B cell (primary cell): ENCODE measurements around the gene MYO18A. TPM values are rescaled to one million over a fixed set of nuclear protein-coding genes. Genes with fewer than 3 reads are reported as not detected.

ENCODE experiments used
- ATAC-seq: fragments of 200-7000 bp; cut with Tn5 transposase; one replicate; pipeline ENCODE4 v1.10.0; 2021; ENCODE audit warnings: low read depth, mild to moderate bottlenecking, moderate number of reproducible peaks, moderate library complexity
- CTCF ChIA-PET: fragments of 350-600 bp; sonication (Branson Sonifier 250); formaldehyde crosslinking; loops from one replicate; lab custom pipeline; 2021; ENCODE audit warnings: antibody characterized with exemption, inconsistent platforms; lab: Charles Lee
- POLR2A ChIA-PET: fragments of 350-600 bp; sonication (Branson Sonifier 250); formaldehyde crosslinking; loops from one replicate; lab custom pipeline; 2021; ENCODE audit warnings: antibody characterized with exemption; lab: Charles Lee
- DNase-seq: peaks from one replicate; pipeline ENCODE4 v3.0.0; 2013
- H2AFZ ChIP-seq: 2 replicates; pipeline ENCODE4 v1.6.1; 2012; ENCODE audit warnings: mild to moderate bottlenecking, low read depth, low read length; ENCODE audit not compliant: insufficient read depth, poor library complexity, severe bottlenecking
- H3K27ac ChIP-seq, 2 donors: 1 replicate in 1 of 2; 2 replicates in 1 of 2; pipeline ENCODE4 v1.5.1; 2012 to 2013; ENCODE audit warnings: low read length in 2 of 2, mild to moderate bottlenecking in 2 of 2, moderate library complexity in 1 of 2
- H3K27me3 ChIP-seq, 4 experiments: fragments of 200-600 bp in 1 of 4; sonication (generic) in 1 of 4; replicated peaks in 1 of 4; 1 replicate in 2 of 4; 2 replicates in 2 of 4; pipeline versions ENCODE4 v1.6.1 to v1.7.0; 2013 to 2016; ENCODE audit warnings: low read length in 3 of 4, mild to moderate bottlenecking in 2 of 4, mixed read lengths in 1 of 4, moderate library complexity in 1 of 4; ENCODE audit not compliant: insufficient read depth in 4 of 4, control insufficient read depth in 3 of 4; ENCODE audit errors: control extremely low read depth in 1 of 4
- H3K36me3 ChIP-seq, 2 experiments: replicated peaks in 1 of 2; 1 replicate in 1 of 2; 2 replicates in 1 of 2; pipeline versions ENCODE4 v1.6.1 to v1.7.1; 2013; ENCODE audit warnings: low read length in 1 of 2; ENCODE audit not compliant: insufficient read depth in 2 of 2, control insufficient read depth in 1 of 2; ENCODE audit errors: control extremely low read depth in 1 of 2, extremely low read depth in 1 of 2
- H3K4me1 ChIP-seq, 2 donors: fragments of 200-600 bp in 1 of 2; sonication (generic) in 1 of 2; 1 replicate in 1 of 2; 2 replicates in 1 of 2; pipeline versions ENCODE4 v1.5.1 to v1.6.1; 2013 to 2017; ENCODE audit warnings: low read length in 2 of 2; ENCODE audit not compliant: control insufficient read depth in 2 of 2, insufficient read depth in 2 of 2
- H3K4me2 ChIP-seq: replicated peaks from 2 replicates; pipeline ENCODE3; 2012; ENCODE audit warnings: mild to moderate bottlenecking, low read depth, low read length; ENCODE audit not compliant: poor library complexity, severe bottlenecking
- H3K4me3 ChIP-seq, 5 experiments: fragments of 200-600 bp in 1 of 5; sonication (generic) in 1 of 5; 1 replicate in 3 of 5; 2 replicates in 2 of 5; pipeline versions ENCODE4 v1.5.1 to v1.7.0; 2011 to 2016; ENCODE audit warnings: low read length in 4 of 5, mild to moderate bottlenecking in 4 of 5, low read depth in 2 of 5, control low read depth in 1 of 5, moderate library complexity in 1 of 5; ENCODE audit not compliant: insufficient read depth in 1 of 5; ENCODE audit errors: control extremely low read depth in 1 of 5, extremely low read depth in 1 of 5
- H3K79me2 ChIP-seq: fragments of 200-600 bp; sonication (generic); one replicate; pipeline ENCODE4 v1.6.0; 2016; ENCODE audit warnings: low read length; ENCODE audit not compliant: control insufficient read depth, insufficient read depth
- H3K9ac ChIP-seq: fragments of 200-600 bp; sonication (generic); 2 replicates; pipeline ENCODE4 v1.6.1; 2017; ENCODE audit warnings: mild to moderate bottlenecking, low read length, moderate library complexity
- H3K9me3 ChIP-seq, 3 donors: one replicate each; pipeline versions ENCODE4 v1.6.1 to v1.7.1; 2013; ENCODE audit warnings: low read length in 2 of 3; ENCODE audit not compliant: control insufficient read depth in 2 of 3, insufficient read depth in 1 of 3; ENCODE audit errors: control extremely low read depth in 1 of 3
- H4K20me1 ChIP-seq: 2 replicates; pipeline ENCODE4 v1.6.0; 2012; ENCODE audit warnings: mild to moderate bottlenecking, low read length; ENCODE audit not compliant: insufficient read depth, control insufficient read depth, poor library complexity, severe bottlenecking
- H3K27ac Mint-ChIP-seq: one replicate; pipeline ENCODE4 v1.8.0; 2021; ENCODE audit warnings: mixed read lengths
- H3K27me3 Mint-ChIP-seq: one replicate; pipeline ENCODE4 v1.8.0; 2021; ENCODE audit warnings: mixed read lengths
- H3K4me1 Mint-ChIP-seq: one replicate; pipeline ENCODE4 v1.8.0; 2021; ENCODE audit warnings: mixed read lengths
- H3K4me3 Mint-ChIP-seq: one replicate; pipeline ENCODE4 v1.8.0; 2021; ENCODE audit warnings: mixed read lengths
- H3K9me3 Mint-ChIP-seq: one replicate; pipeline ENCODE4 v1.8.0; 2022; ENCODE audit warnings: mixed read lengths; ENCODE audit not compliant: insufficient read depth
- EZH2 ChIP-seq: IDR thresholded peaks from 2 replicates; pipeline ENCODE4 v1.6.1; 2012; ENCODE audit warnings: borderline replicate concordance, low read depth, mild to moderate bottlenecking, moderate library complexity, low read length; ENCODE audit not compliant: insufficient read depth, poor library complexity, severe bottlenecking
- WGBS: methylation state at CpG from one replicate; pipeline ENCODE4 v1.1.5; 2013; ENCODE audit warnings: missing lambda C conversion rate; ENCODE audit not compliant: insufficient coverage; 5-methylcytosine and 5-hydroxymethylcytosine counted together
- intact Hi-C: fragments of 100-400 bp; cut with micrococcal nuclease; formaldehyde crosslinking; loops from one replicate; pipeline ENCODE4 v1.10.0; 2022
- polyA plus RNA-seq: library from polyadenylated mRNA; depleted of rRNA; stranded (reverse); fragments of >200 nt; gene quantifications from 2 replicates; pipeline ENCODE4 v1.2.3, GENCODE V29; 2012
- total RNA-seq, 2 donors: library from RNA; stranded (reverse); fragments of 120-200 nt in 1 of 2; gene quantifications; 1 replicate in 1 of 2; 2 replicates in 1 of 2; pipeline versions ENCODE4 v1.2.3 to v1.2.4, GENCODE V29; 2013 to 2022
- TF ChIP-seq, protein P1 (sequence below): fragments of 200-600 bp; IDR thresholded peaks from one replicate; pipeline ENCODE4 v1.8.0; 2022; ENCODE audit warnings: antibody characterized with exemption, mild to moderate bottlenecking

MYO18A gene
- total and polyA plus RNA-seq, 2 donors (not counting 1 experiment from before 2014, with no cell fraction given): 72.2 to 155 TPM

DNA sequence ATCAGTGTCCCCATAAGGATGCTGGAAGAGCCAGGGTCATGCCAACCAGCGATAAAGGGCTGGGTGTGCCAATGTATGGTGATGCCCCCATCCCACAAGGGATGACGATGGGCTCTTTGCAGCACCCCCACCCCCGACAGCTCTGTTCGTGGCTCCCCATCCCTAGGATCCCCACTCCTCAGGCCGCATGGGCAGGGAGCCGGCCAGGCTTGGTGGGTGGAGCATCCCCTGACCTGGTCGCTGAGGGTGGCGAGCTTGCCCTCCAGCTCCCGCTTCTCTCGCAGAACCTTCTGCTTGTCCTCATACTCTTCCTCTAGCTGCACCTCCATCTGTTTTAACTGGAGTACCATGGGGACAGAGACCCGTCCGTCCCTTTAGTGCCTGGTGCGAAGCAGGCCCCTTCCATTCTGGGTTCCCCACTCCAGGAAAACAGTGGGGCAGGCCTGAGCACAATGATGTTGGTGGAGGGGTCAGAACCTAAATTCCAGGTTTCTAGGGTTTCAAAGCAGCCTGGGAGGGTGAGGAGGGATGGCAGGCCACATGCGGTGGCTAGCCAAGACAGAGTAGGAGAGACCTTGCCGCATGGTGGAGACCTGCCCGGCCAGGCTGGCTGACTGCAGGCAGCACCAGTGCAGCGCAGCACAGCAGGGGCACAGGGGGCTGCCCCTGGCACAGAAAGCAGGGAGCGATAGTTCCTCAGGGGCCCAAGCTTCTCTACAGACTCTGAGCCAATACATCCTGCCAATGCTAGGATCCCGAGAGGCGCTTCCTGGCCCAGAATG lies 86.9 kb downstream of the MYO18A start:
- Histone ChIP-seq H3K36me3 (peaks cover 0 to 92% of the 10 kb centered on the region in 2 experiments), H3K9me3 (no peaks in the 10 kb centered on the region), H3K4me2 (no peak overlapping the region), H4K20me1 (no peaks in the 10 kb centered on the region), H3K79me2 (peaks cover 3% of the 10 kb centered on the region), H3K27me3 (no peaks in the 10 kb centered on the region), H3K4me1 (no peaks in the 10 kb centered on the region), H3K4me3 (no peak overlapping the region), H3K9ac (no peak overlapping the region), H3K27ac (no peak overlapping the region), H2AFZ (no peak overlapping the region)
- H3K4me3 Mint-ChIP-seq: no peak overlapping the region
- WGBS: 97% methylated on average over 15 of the region's 20 CpGs
- DNase-seq: no peak
- H3K9me3 Mint-ChIP-seq: no peaks in the 10 kb centered on the region
- intact Hi-C loops: no loop called here
- no peak overlapping the region for H3K27ac Mint-ChIP-seq
- ChIA-PET CTCF (interaction anchor here (1.0 to 5.4 kb wide), 2 partner anchors 21 to 24 kb away, joined by 3 to 29 read pairs; no protein-coding TSS in a partner anchor), POLR2A (no interaction called here)
- TF ChIP-seq, protein P1, sequence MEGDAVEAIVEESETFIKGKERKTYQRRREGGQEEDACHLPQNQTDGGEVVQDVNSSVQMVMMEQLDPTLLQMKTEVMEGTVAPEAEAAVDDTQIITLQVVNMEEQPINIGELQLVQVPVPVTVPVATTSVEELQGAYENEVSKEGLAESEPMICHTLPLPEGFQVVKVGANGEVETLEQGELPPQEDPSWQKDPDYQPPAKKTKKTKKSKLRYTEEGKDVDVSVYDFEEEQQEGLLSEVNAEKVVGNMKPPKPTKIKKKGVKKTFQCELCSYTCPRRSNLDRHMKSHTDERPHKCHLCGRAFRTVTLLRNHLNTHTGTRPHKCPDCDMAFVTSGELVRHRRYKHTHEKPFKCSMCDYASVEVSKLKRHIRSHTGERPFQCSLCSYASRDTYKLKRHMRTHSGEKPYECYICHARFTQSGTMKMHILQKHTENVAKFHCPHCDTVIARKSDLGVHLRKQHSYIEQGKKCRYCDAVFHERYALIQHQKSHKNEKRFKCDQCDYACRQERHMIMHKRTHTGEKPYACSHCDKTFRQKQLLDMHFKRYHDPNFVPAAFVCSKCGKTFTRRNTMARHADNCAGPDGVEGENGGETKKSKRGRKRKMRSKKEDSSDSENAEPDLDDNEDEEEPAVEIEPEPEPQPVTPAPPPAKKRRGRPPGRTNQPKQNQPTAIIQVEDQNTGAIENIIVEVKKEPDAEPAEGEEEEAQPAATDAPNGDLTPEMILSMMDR: no peak
- TF ChIP-seq EZH2: no peak
- no peaks in the 10 kb centered on the region for H3K27me3 Mint-ChIP-seq
- ATAC-seq: no peak
- H3K4me1 Mint-ChIP-seq: no peaks in the 10 kb centered on the region

GRCh38 chr17:29091606-29092289 lies 88.5 kb downstream of the MYO18A start:
- Histone ChIP-seq H3K4me2 (no peak overlapping the region), H3K4me3 (no peak overlapping the region), H3K36me3 (peaks cover 0 to 89% of the 10 kb centered on the region in 2 experiments), H3K9me3 (no peaks in the 10 kb centered on the region), H3K79me2 (peaks cover 3% of the 10 kb centered on the region), H2AFZ (no peak overlapping the region), H3K4me1 (no peaks in the 10 kb centered on the region), H3K9ac (no peak overlapping the region), H4K20me1 (no peaks in the 10 kb centered on the region), H3K27me3 (no peaks in the 10 kb centered on the region), H3K27ac (no peak overlapping the region)
- Mint-ChIP-seq H3K4me1 (no peaks in the 10 kb centered on the region), H3K27ac (no peak overlapping the region), H3K27me3 (no peaks in the 10 kb centered on the region), H3K4me3 (no peak overlapping the region), H3K9me3 (no peaks in the 10 kb centered on the region)
- intact Hi-C loops: no loop called here
- no peak for TF ChIP-seq EZH2
- TF ChIP-seq, protein P1: no peak
- ChIA-PET CTCF (interaction anchor here (1.2 to 5.4 kb wide), 2 partner anchors 25 to 54 kb away, joined by 4 to 29 read pairs; no protein-coding TSS in a partner anchor), POLR2A (no interaction called here)
- WGBS: 96% methylated on average over 12 of the region's 13 CpGs
- ATAC-seq (no peak), DNase-seq (no peak)
